ENCODE data around the gene ISY1. TPM values are rescaled to one million over a fixed set of nuclear protein-coding genes. Genes with fewer than 3 reads are reported as not detected.

The ISY1 gene
- 26.8 and 36.9 TPM in 2 replicates for total RNA-seq

DNA sequence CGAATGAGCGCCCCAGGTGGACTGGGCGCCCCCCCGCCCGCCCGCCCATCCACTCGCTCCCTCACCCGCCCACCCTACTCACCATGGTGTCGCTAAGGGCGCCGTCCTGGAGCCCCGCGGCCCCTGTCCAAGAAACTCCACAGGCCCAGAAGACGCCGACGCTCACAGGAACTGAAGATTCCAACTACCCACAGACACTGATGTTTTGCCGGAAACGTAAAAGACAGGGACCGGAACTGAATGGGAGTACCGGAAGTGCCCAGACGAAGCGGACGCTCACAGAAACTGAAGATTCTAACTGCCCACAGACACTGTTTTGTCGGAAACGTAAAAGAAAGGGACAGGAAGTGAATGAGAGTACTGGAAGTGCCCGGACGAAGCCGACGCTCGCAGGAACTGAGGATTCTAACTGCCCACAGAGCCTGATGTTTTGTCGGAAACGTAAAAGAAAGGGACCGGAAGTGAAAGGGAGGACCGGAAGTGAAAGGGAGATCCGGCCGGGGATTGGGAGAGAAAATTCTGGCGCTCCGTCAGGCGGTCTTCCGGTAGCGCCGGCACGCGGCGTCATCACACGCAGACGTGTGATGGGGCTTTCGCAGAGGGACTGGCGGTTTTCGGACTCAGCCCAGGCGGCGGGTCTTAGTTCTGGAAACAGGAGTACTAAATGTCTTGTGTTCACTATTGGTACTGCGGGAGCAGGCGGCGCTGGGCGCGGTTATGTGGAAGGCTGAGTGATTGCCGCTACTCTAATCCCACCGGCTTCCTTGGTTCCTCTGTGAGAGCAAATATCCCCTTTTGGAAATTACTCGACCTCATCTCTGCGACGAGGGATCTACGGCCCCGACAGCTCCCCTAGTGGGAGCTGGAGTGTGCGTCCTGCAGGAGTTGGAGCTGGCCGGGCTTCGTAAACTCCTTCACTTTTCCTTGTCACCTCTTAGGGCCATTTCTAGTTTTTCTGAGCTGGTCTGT, at the start of gene ISY1:
TSS of gene ISY1 (minus strand) at position 173 of the 969 bp plus-strand sequence. CDS start at position 85, 88 bp downstream.

DNA sequence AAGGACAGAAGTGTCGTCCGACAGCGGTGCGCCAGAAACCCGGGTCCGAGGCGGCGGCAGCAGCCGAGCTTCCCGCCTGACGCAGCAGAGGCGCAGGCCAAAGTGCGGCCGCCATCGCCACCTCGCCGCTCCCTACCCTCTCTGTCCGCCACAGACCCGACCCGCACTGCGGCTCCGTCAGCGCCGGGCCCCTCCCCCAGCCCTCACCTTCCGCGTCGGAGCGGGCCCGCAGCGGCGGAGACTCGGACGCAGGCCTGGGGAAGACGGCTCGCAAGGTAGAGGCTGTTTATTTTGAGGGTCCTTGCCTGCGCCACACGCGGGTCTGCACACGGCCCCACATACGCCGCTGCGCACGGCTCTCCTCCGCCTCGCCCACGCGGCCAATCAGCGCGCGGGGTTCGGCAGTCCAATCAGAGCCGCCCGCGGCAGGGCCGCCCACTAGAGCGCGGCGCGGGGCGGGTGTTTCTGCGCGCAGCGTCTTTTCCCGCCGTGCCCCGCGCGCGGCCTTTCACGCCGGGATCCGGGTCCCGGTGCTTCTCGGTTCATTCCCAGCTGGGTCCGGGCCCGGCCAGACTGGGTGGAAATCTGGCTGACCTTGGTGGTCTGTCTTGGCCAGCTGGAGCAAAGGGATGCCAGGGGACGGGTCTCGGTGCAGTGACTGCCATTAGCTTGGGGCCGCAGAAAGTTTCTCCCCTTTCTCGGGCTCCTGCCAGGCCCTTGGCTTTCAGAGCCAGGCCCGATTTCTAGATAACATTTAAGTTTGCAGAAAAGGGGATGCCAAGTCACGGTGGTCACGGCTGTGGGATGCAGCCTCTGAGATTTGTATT, 22.9 kb upstream of the ISY1 start, which contains the start of gene CNBP:
TSS of gene CNBP (minus strand) at position 328 of the 827 bp plus-strand sequence. CDS start 12,139 bp downstream, outside the sequence.

DNA sequence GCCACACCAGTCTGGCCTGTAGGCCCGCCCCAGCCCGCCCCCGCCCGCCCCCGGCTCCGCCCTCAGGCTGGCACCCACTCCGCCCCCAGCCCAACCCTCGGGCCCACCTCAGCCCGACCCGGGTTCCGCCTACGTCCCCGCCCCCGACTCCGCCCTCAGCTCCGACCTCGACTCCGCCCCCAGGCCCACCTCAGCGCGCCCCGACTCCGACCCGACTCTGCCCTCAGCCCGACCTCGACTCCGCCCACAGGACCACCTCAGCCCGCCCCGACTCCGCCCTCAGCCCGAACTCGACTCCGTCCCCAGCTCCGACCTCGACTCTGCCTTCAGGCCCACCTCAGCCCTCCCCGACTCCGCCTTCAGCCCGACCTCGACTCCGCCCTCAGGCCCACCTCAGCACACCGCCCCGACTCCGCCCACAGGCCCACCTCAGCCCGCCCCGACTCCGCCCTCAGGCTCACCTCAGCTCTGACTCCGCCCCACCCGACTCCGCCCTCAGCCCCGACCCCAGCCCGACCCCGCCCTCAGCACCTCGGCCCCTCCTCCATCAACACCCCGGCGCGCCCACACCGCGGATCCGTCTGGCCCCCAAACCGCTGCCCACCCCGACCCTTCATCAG, 39.0 kb downstream of the ISY1 start, which contains the start of gene RAB43:
TSS of gene RAB43 (minus strand) at position 13 of the 620 bp plus-strand sequence. CDS start 315 bp downstream, outside the sequence.

Other genes with a start within 250 kb of the ISY1 start
- gene CFAP92, start 167.0 kb downstream of the ISY1 start, total RNA-seq = 0.17 TPM in 1 of 2 replicates, not detected in the other
- not detected in 2 replicates for gene EFCC1, start 159.8 kb downstream of the ISY1 start, total RNA-seq
- gene GP9, start 100.3 kb downstream of the ISY1 start, total RNA-seq = not detected in 2 replicates
- 13.4 and 28.0 TPM in 2 replicates for gene RAB43, start 39.3 kb downstream of the ISY1 start, total RNA-seq
- 301 and 375 TPM in 2 replicates for gene CNBP, start 22.8 kb upstream of the ISY1 start, total RNA-seq
- gene COPG1, start 88.5 kb upstream of the ISY1 start, total RNA-seq = 342 and 398 TPM in 2 replicates
- gene HMCES, start 117.8 kb upstream of the ISY1 start, total RNA-seq = 16.4 and 26.8 TPM in 2 replicates